NCI-H69 (cell line): ENCODE results near the gene TAF4.
A peak's percentile ranks its signal among the peaks of the same experiment; 100 is the strongest.
"Not testable (repeated sequence)": the region's sequence is repeated elsewhere in the genome, so short reads cannot be mapped to it uniquely, and the experiment has no call there.

Experiments used
- DNase-seq: peaks from one replicate; lab custom pipeline; 2025; lab: John Stamatoyannopoulos, UW

TAF4 gene

DNA sequence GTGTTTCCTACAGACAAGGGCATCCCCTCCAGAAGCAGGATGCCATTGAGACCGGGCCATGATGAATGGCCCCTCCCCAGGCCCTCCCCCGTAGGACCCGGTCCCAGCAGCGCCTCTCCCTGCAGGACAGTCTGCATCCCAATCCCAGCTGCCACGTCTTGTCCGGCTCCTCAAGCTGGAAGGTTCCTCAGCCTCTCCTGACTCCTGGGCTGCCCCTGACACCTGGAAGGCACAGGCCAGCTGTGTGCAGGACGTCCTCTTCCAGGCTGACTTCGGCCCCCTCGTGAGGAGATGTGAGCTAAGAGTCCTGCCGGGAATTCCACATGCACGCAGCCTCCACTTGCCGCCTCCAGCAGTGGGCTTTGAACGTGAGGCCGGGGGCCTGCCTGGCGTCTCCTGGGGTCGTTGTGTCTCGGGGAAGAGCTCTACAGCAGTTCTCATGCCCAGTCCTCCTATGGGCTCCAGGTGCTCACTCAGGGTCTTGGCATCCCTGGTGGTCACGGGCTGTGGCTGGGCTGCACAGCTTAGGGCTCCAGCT is 64.4 kb downstream of the TAF4 start:
- DNase-seq = no peak

DNA sequence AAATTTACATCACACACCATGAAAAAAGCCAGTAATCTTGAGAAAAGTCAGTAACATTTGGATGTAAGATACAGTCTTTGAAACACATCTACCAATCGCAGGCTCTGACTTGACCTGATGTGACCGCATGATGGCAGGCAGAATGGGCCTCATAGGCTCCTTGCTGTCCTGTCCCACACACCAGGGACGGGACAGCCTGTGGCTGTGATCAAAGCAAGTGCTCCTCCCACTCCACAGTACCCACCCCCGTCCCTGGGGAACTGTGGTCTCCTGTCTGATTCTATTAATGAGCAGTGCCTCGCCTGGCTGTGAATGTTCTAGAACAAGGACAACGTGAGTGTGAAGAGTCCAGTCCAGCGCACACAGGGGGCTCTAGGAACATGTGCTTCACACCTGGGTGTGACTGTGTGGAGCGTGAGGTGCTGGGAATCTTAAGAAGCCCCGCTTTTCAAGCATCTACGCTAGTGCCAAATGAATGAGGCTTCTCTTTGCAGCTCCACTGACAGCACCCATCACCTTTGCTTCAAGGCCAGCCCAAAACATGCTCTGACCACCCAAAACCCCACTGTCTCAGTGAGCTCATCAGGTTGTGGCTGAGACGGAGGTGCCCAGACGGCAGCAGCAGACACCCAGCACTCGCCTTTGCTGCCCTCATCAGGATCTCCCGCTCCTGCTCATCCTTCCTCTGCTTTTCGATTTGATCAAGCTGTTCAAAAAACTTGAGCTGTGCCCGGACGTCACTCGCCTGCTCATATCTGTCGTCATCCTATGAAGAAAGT is 67.1 kb downstream of the TAF4 start:
- no peak for DNase-seq

DNA sequence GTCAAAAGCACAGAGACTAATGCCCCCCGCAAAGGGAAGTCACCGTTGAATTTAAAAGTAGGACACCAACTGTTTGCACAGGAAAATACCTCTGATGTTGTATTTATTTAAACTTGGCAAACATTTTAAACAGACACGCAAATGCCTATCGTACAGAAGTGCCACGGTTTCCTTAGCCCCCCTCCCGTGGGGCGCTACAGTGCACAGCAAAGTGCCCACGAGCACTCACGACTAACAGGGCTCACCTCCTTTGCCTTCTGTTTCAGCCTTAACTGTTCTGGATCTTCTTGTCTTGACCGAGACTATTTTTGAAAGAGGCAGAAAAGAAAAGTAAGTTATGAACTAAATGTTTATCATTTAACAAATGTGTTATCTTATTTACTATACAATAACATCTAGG is 67.8 kb downstream of the TAF4 start:
- DNase-seq = no peak

DNA sequence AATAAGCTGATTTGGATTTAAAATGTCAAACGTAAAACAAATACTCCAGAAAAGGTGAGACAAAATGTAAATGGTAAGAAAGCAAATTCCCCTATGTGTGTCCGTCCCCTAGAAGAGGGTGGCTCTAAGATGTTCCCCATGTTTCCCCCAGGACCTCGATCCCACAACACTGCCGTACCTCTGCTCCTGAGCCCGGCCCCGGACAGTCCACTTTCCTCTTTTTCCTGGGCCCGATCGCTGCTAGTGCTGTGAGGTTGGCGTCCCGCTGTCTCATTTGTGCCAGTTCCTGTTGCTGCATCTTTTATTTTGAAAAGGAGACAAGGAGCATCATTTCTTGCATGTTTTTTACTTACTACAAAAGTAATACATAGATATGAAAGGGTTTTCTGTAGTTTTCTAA is 68.3 kb downstream of the TAF4 start:
- no peak for DNase-seq

DNA sequence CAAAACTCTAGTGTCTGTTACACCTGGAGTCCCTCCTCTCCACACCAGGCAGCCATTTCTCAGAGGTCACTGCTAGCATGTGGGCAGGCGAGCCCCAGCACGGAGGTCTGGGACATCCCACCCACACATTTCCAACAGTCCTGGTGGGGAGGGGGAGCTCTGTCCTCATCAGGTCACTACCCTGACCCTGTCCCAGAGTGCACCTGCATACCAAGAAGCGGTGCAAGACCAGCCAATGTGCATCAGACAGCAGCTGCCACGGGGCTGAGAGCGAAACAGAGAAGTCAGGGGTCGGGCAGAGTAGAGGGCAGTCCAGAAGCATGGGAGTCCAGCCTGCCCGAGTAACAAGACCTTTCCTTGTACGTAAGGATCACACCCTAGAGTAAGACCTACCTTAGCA is 71.1 kb downstream of the TAF4 start:
- no peak for DNase-seq

DNA sequence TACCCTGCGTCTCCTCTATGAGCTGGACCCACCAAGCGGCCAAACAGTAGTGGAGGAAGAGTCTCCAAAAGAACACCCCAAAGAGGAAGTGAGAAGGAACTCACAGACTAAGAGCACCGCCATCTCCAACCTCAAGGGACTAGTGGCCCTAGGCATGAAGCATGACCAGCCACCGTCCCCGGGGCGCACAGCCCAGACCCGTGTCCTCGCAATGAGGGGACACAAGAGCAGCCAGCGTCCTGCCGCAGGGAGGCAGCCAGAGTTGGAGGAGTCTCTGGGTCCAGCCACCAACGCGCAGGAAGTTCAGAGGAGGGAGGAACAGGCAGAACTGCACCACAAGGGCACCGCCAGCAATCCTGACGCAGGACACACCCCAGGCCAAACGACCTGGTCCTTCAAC is 72.6 kb downstream of the TAF4 start:
- no peak for DNase-seq

DNA sequence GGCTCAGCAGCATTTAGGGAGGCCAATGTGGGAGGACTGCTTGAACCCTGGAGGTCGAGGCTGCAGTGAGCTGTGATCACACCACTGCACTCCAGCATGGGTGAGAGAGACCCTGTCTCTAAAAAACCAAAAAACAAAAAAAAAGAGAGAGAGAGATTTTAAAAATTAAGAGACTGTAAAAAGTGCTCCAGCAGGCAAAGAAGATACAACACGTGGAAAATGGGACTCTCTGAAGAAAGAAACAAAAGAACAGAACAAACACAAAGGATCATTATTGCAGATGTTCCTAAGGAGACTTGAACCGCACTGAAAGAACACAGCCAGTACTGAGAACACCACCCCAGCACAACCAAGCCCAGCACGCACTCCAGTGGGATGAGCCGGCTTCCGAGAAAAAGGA is 74.2 kb downstream of the TAF4 start:
- DNase-seq = no peak

DNA sequence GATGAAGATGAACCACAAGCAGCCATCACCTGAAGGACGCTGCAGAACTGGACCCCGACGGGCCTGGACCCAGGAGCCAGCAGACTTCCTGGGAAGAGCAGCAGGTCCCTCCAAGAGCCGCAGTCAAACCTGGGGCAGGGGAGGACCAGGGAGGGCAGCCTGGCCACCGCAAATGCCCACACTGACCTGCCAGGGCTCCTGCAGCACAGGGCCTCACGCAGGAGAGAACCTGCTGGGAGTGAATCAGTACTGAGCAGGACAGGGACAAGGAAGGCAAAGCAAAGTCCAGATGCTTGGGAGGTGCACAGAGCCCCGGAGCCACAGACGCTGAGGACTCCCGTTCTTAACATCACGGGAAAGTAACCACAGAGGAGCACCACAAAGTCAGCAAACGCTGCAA is 75.2 kb downstream of the TAF4 start:
- no peak for DNase-seq

DNA sequence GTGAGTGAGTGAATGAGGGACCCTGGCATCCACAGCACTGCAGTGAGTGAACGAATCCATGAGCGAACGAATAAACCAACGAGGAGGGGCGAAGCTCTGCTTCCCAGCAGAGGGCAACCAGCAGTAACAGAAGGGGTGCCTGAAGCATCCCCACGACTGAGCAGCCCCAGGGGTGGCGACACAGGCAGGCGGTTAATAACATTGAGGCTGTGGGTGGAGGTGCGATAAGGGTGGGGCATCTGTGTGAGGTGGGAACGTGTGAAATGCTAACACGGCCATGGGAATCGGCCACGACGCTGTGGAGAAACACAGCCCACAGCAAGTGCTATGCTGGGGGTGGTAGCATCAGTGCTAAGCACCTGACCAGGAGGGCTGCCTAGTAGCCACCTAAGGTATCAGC is 75.9 kb downstream of the TAF4 start:
- no peak for DNase-seq

DNA sequence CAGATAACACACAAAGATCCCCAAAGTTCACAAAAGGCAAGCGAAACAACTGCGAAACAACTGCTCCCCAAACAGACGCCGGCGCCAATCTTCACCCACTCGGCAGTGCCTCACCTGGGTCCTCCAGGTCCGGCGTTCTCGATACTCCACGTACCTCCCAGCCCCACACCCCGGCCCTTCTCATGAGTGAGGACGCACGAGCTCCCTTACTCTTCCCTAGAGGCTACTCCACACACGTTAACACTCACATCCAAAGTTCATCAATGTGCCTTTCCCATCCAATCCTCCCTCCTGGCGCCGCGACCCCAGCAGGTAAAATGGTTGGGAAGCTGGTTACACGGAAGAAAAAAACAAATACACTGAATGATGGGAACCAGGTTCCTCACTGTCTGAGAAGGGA is 77.0 kb downstream of the TAF4 start:
- no peak for DNase-seq

DNA sequence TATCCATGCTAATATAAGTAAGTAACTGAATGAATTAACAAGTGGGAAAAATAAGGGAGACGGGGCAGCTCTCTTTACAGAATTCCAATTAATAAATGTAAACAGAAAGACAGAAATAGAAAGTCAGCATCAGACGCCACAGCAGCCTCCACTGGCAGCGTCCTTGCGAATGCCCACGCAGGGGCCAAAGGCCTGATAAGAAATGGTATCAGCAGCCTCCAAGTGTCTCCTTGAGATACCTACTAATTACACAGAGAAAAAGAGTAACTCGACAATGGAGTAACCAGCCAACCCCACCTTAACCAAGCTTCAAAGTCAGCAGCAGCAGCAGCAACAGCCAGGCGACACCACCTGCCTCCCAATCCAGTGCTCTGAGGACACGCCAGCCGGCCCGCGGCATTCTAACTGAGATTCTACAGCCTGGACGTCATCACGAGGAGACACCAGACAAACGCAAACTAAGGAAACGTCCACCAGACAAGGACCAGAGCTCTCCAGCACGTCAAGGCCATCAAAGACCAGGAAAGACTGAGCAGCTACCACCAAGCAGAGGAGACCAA is 78.8 kb downstream of the TAF4 start:
- DNase-seq = no peak

DNA sequence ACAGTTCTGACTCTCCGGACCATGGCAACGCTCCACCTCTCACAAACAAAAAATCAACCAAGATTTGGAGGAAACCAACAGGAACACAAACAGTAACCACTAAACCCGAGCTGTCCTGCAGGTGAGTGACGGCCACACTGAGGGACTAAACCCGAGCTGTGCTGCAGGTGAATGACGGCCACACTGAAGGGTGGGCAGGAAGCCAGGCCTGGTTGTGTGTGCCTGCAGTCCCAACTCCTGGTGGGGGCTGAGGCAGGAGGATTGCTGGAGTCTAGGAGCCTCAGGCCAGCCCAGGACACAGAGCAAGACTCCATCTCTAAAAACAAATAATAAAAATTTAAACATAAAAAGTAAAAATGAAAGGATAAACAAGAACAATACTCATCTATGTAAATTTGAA is 80.6 kb downstream of the TAF4 start:
- DNase-seq = no peak

DNA sequence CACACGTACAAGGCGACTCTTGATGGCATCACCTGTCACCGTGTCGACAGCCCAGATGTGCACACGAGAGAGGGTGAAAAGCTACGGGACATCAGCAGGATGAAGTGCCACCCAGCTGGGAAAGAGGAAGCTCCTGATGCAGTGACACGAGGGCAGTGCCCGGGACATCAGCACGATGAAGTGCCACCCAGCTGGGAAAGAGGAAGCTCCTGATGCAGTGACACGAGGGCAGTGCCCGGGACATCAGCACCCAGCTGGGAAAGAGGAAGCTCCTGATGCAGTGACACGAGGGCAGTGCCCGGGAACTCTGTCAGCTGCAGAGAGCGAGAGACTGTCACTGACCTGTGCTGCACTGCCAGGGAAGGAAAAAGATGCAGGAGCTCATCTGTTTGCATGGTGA is 81.2 kb downstream of the TAF4 start:
- not testable (repeated sequence) for DNase-seq

DNA sequence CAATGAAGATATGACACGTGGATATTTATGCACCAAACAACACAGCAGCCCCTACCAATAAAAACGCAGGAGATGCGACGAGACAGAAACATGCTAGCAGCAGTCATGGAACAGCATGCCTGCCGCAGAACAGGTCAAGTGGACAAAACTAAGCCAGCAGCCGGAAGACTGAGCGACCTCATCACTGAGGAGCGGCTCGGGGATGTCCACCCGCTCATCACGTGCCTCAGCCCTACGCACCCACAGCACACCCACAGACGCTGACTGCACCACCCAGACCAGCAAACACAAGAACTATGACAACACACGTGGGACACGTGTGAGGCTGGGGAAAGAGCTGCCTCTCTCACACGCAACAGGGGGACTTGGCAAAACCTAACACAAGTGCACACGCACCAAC is 81.7 kb downstream of the TAF4 start:
- no peak for DNase-seq

DNA sequence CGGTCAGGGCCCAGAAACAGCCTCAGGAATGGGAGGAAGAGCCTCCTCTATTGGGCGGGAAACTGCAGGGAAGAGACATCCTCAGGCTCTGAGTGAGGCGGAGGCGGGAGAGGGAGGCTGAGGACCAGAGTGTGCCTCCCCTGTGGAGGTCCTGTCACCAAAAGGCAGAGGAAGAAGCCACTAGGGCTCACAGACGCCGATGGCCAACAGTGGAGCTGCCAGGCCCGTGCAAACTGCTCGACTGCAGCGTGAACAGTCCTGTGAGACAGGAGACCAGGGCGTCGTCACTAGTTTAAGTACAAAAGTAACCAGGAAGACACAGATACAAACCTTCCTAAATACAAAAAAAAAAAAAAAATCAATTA is 82.7 kb downstream of the TAF4 start:
- DNase-seq = no peak

DNA sequence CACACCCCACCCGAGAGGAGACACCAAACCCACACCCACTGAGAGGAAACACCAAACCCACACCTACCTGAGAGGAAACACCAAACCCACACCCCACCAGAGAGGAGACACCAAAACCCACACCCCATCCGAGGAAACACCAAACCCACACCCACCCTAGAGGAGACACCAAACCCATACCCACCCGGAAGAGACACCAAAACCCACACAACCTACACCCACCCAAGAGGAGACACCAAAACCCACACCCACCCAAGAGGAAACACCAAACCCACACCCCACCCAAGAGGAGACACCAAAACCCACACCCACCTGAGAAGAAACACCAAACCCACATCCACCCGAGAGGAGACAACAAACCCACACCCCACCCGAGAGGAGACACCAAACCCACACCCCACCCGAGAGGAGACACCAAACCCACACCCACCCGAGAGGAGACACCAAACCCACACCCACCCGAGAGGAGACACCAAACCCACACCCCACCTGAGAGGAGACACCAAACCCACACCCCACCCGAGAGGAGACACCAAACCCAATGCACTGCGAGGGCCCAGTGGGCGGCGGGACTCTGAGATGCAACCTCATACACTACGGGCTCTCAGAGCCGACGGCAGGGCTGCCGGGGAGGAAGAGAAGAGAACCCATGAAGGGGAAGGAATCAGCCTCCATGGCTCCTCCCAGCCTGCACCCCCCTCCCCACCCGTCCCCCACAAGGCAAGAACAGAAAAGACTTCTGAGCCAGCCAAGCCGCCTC is 83.3 kb downstream of the TAF4 start:
- no peak for DNase-seq

DNA sequence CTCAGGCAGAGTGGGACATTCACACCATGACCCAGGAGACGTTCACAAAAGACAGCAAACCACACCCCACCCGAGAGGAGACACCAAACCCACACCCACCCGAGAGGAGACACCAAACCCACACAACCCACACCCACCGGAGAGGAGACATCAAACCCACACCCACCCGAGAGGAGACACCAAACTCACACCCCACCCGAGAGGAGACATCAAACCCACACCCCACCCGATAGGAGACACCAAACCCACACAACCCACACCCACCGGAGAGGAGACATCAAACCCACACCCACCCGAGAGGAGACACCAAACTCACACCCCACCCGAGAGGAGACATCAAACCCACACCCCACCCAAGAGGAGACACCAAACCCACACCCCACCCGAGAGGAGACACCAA is 84.0 kb downstream of the TAF4 start:
- DNase-seq = not testable (repeated sequence)

DNA sequence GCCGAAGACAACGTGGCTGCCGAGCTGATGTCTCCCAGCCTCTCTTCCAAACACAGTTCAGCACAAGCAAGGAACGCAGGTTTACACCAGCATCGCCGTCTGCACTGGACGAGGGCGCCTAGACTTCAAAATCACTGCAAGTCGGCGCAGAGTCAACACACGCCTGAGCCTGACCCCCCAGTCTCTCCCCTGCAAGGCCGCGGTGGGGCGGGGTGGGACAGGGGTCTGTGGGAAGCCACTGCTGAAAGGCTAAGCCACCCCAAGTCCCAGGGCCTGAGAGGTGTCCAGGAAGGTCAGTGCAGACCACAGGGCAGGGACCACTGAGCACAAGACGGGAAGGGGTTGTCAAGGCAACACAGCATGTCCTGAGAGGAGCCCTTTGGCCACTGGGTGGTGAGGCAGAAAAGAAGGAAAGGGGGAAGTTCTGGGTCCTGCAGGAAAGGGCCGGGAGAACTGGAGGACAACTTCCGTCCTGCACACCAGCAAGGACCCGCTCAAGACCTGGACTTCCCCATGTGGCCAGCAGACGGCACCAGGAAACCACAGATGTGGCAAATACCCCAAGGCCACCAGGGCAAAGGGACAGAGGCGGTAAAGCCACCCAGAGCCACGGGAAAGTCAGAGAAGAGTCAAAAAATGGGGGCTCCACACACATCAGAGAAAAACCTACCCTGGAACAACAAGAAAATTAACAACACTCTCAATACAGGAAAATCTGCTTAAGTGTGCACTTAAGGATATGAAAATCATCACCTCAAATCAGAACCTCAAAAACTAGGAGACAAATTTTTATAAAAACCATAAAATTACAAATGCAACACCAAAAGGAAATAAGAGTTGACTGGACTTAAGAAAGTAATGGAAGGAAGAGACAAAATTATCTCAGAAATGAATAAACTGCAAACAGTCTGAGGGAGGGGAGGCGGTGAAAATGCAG is 84.8 kb downstream of the TAF4 start:
- peak; percentile 3 for DNase-seq

DNA sequence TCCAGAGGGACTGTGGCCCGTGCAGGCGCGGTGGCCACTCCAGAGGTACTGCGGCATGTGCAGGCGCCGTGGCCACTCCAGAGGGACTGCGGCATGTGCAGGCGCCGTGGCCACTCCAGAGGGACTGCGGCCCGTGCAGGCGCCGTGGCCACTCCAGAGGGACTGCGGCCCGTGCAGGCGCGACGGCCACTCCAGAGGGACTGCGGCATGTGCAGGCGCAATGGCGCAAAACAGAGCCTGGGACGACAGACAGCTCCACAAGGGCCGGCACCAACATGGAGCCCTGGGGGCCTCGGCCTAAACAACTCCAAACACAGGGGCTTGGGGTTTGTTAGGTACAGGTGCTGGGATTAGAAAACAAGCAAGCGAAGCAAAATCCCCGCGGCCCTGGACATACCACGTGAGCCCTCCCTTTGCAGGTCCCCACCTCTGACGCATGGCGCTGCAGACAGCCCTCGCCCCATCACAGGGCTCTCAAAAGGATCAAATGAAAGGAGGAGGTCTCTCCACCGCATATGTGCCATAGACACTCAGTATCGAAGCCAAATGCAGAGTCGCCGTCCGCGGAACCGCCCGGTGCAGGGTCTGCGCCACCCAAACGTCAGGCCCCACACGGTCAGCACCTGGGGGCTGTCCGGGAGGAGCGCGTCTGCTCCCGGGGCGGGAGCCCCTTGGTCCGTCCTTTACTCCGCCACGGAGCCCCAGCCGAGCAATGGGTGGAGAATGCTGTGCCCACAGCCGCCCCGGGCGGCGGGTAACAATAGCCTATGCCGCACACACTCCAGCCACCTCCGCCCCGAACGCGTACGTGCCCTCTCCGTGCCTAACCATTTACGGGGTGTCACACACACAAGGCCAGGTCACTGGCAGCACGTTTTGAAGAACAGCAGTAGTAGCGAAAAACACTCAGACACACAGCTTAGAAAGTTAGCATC is 85.7 kb downstream of the TAF4 start:
- DNase-seq = no peak

DNA sequence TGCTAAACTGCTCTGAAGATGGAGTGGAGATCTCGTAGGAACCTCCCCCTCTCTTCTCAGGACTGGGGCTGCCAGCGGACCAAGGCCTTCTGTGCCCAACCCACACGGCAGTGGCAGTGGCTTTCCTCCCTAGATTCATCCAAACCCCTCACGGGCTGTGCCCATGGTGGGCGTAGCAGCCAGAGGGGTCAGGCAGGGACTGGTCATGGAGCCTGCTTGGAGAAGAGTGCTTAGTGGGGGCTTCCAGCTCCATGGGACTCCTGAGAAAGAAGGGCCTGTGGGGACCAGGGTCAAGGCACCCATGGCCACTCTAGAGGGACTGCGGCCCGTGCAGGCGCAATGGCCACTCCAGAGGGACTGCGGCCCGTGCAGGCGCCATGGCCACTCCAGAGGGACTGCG is 86.6 kb downstream of the TAF4 start:
- DNase-seq = no peak

DNA sequence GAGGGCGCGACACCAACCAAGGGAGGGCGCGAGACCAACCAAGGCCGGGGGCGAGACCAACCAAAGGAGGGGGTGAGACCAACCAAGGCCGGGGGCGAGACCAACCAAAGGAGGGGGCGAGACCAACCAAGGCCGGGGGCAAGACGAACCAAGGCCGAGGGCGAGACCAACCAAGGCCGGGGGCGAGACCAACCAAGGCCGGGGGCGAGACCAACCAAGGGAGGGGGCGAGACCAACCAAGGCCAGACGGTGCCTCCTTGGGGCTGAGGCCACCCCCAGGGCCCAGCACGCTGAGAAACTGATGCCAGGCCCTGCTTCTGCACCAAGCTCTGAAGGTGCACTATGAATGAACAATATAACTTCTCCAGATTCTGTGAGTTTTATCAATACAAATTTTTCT is 87.2 kb downstream of the TAF4 start:
- no peak for DNase-seq
